ENCODE measurements around the gene ADH6. TPM values are rescaled to one million over a fixed set of nuclear protein-coding genes. Genes with fewer than 3 reads are reported as not detected.

Gene ADH6
- total and polyA plus RNA-seq, 2 of the 13 experiments (the other 11 are each of a cell fraction or from before 2014, with no cell fraction given) = 39.8 to 73.9 TPM

- TF ChIP-seq MYPOP (CRISPR knock-in tag; IDR thresholded peaks at IDR 0.05) = no peak
- TF ChIP-seq SMYD3 (CRISPR knock-in tag; IDR thresholded peaks at IDR 0.05) = no peak
- TF ChIP-seq ZNF737 (CRISPR knock-in tag; IDR thresholded peaks at IDR 0.05; ENCODE audit: borderline replicate concordance) = no peak
- TF ChIP-seq MED13 (CRISPR knock-in tag; IDR thresholded peaks at IDR 0.05) = no peak
- no peak for TF ChIP-seq SIX1 (CRISPR knock-in tag; IDR thresholded peaks at IDR 0.05; ENCODE audit: borderline replicate concordance)
- TF ChIP-seq EZH2 (conservative IDR thresholded peaks at IDR 0.05; ENCODE audit: low read depth, low read length) = no peak
- no peak for TF ChIP-seq ELF3 (CRISPR knock-in tag; IDR thresholded peaks at IDR 0.05)
- TF ChIP-seq GATAD2A (CRISPR knock-in tag; IDR thresholded peaks at IDR 0.05) = peak; percentile 47; the same call in 1 of the 2 replicates
- TF ChIP-seq TCF7 (IDR thresholded peaks at IDR 0.05; ENCODE audit: low read depth) = no peak
- no peak for TF ChIP-seq CC2D1A (CRISPR knock-in tag; IDR thresholded peaks at IDR 0.05)
- TF ChIP-seq ZNF441 (CRISPR knock-in tag; IDR thresholded peaks at IDR 0.05; ENCODE audit: borderline replicate concordance) = no peak
- TF ChIP-seq ZNF30 (CRISPR knock-in tag; IDR thresholded peaks at IDR 0.05) = no peak
- TF ChIP-seq ZNF264 (CRISPR knock-in tag; IDR thresholded peaks at IDR 0.05) = no peak
- peak; percentile 71 for TF ChIP-seq CEBPG (CRISPR knock-in tag; IDR thresholded peaks at IDR 0.05)
- no peak for TF ChIP-seq ZBTB7A (CRISPR knock-in tag; IDR thresholded peaks at IDR 0.05)
Observed at GRCh38 chr4:99221980-99222379, 2.9 kb upstream of the ADH6 start (continued).

- peak overlapping the region; percentile 69 for H3K27ac ChIP-seq (ENCODE audit: extremely low read length, insufficient read depth, low read length)
- POLR2A ChIA-PET = interaction anchor here (0.6 to 2.1 kb wide), 20 partner anchors 9 to 959 kb away, joined by 3 to 25 read pairs (median 5); partner anchors contain the start of genes ADH4, ADH5, METAP1 and RAP1GDS1
- peak overlapping the region; percentile 84 for H3K4me2 ChIP-seq (ENCODE audit: low read depth, low read length)
- no peaks in the 10 kb centered on the region for H4K20me1 ChIP-seq (ENCODE audit: insufficient read depth, low read length)
- DNase-seq (ENCODE audit: low spot score) (peak; percentile 23), FAIRE-seq (peak; percentile 21), ATAC-seq (peak; percentile 55)
- H3K9me3 ChIP-seq (ENCODE audit: low read length) = no peaks in the 10 kb centered on the region
- peak overlapping the region; percentile 72 for H3K9ac ChIP-seq (ENCODE audit: insufficient read depth, low read depth, low read length)
- CTCF ChIA-PET (ENCODE audit: low intra/inter-chr PET ratio, low total read pairs) = no interaction called here
- H3K4me1 ChIP-seq (ENCODE audit: insufficient read depth, low read length) = peaks cover 41% of the 10 kb centered on the region
- 0% methylated on average over 1 of the region's 1 CpG for WGBS (ENCODE audit: low lambda C conversion rate)
- peak overlapping the region; percentile 26 to 81 (median 71); a peak in 5 of 6 replicates for H3K4me3 ChIP-seq (replicated peaks in 1 of 3; ENCODE audit: insufficient read depth in 1 of 3, low read depth in 2 of 3, low read length in 3 of 3)
- in situ Hi-C loops (cut with HindIII; ENCODE audit: extremely low pct_ligation_motif_present, low pct_unique_long_range_greater_than_20kb) = no loop called here
- peaks cover 4 to 8% of the 10 kb centered on the region in 2 experiments; a peak in 3 of 5 replicates for H3K36me3 ChIP-seq (replicated peaks in 1 of 2; ENCODE audit: control insufficient read depth in 1 of 2, insufficient read depth in 2 of 2, low read length in 2 of 2)
- TSS peak; percentile 86 for BruUV-seq (replicated peaks)
- H2AFZ ChIP-seq (ENCODE audit: low read length) = no peak overlapping the region
- peaks cover 20% of the 10 kb centered on the region for H3K79me2 ChIP-seq (ENCODE audit: insufficient read depth, low read length)
- H3K27me3 ChIP-seq (ENCODE audit: control insufficient read depth in 1 of 2, insufficient read depth in 2 of 2, low read length in 2 of 2) = no peaks in the 10 kb centered on the region; a peak in 1 of 5 replicates
- intact Hi-C loops (cut with micrococcal nuclease; ENCODE audit: unreplicated experiment) = loop anchor here (2.0 to 10.0 kb wide), 4 partner anchors 15 to 183 kb away; partner anchors contain the start of gene ADH5
- TF ChIP-seq ZNF337 (CRISPR knock-in tag; IDR thresholded peaks at IDR 0.05; ENCODE audit: borderline replicate concordance, low read depth) (no peak), ZHX2 (IDR thresholded peaks at IDR 0.05; ENCODE audit: low read depth) (no peak), ZHX2 (CRISPR knock-in tag; IDR thresholded peaks at IDR 0.05; ENCODE audit: borderline replicate concordance) (no peak), FOXM1 (CRISPR knock-in tag; IDR thresholded peaks at IDR 0.05) (no peak)
Observed at GRCh38 chr4:99219479-99219878, 433 bp upstream of the ADH6 start.

Data from HepG2 (cell line).